UCSD-AML1 (cell line): ENCODE results near the gene CCDC122.
"Not testable (repeated sequence)": the region's sequence is repeated elsewhere in the genome, so short reads cannot be mapped to it uniquely, and the experiment has no call there.

Experiments
- DNase-seq: peaks from one replicate; lab custom pipeline; 2025; ENCODE audit not compliant: unreplicated experiment; lab: John Stamatoyannopoulos, UW

The CCDC122 gene

DNA sequence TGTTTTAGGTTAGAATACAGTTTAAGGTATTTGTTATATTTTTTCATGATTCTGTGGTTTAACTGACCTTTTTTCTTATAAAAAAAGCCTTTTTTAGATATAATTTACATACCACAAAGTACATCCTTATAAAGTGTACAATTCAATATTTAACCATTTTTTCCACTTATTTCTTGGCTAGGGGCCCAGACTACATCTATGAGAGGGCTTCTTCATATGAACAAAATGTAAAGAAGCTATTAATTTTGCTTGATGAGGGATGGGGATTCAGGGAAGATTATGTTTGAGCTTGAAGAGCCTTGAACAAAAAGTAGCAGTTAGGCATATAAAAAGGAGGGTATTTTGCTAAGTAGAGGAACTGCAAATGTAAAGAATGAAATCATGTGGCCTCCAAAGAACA, 2.2 kb downstream of the CCDC122 start:
- DNase-seq: no peak

DNA sequence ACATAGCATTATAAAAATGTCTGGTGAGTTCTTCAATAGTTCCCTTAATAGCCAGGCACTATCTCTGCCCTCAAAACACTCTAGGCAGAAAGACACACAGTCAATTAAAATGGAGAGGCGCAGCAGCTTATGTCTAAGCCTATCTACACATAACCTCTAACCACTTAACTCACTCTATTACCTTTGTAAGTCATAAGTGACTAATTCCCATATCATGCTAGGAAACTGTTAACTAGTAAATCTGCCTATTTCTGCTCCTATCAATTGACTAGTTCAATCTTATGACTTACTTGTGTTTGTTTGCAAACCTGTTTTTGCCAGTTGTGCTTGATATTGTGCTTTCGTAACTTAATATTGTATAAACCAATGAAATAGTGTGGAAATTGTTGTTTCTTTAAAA, 3.2 kb downstream of the CCDC122 start:
- DNase-seq: no peak

DNA sequence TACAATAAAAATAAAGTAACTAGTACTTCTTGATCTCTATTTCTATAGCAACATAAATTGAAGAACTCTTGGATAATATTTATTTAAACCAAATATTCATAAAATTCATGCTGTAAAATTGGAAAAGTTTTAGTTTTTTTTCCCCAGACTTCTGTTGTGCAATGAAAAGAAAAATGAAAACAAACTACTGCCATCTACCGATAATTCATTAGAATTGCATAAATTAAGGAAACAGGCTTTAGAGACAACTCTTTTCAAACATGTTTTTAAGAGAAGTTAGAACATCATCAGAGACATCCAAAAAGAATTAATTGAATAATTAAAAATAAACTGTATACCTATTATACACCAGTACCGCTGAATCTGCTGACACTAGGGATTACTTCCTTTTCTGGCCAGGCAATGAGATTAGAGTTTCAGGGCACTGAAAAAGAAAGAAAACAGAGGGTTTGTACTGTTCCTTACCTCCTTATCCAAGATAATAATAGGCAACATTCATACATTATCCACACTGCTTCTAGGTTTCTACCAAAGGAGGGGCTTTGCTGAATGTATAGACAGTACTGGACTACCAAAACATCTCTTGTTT, 4.9 kb downstream of the CCDC122 start:
- no peak for DNase-seq

DNA sequence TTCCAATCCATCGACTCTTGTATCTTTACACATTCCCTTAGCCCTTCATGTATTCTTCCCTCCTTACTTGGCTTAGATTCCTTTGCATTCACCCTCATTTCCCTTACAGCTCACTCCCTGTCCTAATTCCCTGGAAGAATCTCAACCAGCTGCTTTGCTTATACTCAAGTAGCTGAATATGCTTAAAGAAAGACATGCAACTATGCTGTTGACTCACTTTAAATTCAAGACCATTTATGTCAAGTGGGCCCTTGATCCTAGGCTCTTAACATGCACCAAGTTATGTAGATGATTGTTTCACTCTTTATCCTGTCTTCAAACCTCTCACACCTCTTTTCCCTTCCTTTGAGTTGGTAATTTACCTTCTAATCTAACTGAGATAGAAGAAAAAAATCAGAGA, 7.4 kb downstream of the CCDC122 start:
- DNase-seq: no peak

DNA sequence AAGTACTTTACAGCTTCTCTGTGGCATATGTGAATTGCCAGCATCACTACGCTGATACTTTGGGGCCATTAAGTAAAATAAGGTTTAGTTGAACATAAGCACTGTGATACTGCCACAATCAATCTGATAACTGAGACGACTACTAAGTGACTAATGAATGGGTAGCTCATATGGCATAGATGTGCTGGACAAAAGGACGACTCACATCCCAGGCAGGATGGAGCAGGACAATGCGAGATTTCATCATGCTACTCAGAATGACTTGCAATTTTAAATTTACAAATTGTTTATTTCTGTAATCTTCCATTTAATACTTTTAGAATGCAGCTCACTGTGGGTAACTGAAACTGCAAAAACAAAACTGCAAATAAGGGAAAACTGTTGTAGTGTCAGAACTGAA, 13.6 kb downstream of the CCDC122 start:
- no peak for DNase-seq

DNA sequence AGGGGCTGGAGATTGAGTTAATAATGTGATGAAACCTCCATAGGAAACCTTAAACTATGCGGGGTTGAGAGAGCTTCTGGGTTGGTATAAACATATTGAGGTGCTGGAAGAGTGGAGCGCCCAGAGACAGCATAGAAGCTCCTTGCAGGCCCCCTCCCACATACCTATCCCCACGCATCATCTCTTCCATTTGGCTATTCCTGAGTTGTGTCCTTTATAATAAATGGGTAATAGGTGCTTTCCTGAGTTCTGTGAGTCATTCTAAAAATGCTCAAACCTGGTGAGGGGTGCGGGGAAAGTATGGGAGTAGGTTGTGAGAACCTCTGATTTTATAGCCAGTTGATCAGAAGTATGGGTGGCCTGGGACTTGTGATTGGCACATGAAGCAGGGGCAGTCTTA, 14.6 kb downstream of the CCDC122 start:
- no peak for DNase-seq

DNA sequence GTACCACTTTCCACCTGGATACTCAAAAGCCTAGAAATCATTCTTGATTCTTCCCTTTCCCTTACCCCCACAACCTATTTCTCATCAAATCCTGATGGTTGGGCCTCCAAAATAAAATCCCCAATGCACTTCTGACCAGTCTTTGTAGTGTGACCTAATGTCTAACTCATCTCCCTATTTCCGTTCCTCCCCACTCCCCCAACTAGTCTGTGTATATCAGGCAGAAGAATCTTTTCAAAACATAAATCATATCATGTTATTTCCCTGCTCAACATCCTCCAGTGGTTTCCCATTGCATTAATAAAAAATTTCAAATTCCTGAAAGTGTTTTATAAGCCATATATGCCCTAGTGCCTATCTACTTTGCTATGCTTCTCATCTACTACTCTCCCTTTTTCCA, 17.7 kb downstream of the CCDC122 start:
- no peak for DNase-seq

DNA sequence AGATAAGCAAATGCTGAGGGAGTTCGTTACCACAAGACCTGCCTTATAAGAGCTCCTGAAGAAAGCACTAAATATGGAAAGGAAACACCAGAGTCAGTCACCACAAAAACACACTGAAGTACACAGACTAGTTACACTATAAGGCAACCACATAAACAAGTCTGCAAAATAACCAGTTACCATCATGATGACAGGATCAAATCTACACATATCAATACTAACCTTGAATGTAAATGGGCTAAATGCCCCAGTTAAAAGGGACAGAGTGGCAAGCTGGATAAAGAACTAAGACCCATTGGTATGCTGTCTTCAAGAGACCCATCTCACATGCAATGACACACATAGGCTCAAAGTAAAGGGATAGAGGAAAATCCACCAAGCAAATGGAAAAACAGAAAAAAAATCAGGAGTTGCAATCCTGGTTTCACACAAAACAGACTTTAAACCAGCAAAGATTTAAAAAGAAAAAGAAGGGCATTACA, 26.6 kb downstream of the CCDC122 start:
- no peak for DNase-seq

DNA sequence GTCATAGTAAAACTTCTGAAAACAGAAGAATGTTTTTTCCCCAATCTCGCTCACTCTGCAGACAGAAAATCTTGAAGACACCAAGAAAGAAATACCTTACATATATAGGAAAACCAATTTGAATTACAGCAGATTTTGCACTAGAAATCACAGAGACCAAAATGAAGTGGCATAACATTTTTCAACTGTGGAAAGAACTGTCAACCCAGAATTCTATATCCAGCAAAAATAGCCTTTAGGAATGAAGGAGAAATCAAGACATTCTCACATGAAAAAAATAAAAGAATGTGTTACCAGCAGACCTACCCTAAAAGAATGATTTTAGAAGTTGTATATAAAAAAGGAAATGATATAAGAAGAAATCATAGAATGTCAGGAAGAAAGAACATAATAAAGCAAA, 28.7 kb downstream of the CCDC122 start:
- DNase-seq: no peak

DNA sequence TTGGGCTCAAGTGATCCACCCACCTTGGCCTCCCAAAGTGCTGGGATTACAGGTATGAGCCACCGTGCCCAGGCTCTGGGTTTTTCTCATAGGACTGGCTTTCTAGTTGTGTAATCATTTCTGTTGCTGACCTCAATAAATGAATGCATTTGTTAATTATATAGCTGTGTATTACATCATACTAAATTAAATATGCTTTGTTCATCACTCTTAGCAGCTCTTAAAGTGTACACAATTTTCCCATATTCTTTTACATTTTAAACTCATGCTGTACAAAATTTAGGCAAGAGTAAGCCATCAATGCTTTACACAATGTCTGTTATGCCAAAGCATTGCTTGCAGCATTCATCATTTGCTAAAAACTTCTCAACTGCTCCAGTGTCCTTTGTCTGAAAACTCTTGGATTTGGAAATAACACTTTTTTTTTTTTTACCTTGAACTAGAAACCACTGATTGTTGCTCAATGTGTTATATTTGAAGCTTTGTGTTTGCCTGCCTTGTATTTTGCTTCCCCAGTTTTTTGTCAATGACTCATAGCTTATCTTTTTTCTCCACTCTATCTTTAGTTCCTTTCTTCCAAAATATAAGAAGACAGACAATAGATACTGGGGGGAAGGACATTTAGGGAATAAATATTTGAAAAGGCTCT, 31.4 kb downstream of the CCDC122 start:
- DNase-seq: no peak

DNA sequence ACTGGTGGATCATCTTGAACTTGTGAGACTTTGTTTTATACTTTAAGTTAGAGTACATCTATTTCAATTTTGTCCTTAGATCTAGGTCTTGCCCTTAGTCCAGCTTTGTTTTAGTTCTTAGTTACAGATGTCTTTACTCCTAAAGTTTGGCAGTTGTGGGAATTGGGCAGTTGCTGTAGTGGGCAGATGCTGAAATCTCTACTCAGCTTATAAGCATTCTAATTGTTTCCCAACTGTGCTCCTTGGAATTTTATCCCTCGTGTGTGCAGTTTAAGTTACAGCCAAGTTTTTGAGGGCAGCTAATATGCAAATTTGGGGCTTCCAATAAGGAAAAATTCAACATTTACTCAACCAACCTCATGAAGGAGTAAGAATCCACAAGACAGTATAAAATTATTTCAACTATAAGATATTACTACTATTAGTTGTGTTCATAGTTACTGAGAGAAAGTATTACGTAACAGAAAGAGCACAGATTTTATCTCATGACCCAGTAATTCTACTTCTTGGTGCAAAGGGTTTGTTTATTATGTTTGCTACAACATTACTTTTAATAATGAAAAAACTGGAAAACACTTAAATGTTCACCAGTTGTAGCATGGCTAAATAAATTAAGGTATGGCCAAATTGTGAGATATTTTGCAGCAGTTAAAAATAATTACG, 32.9 kb downstream of the CCDC122 start:
- no peak for DNase-seq

DNA sequence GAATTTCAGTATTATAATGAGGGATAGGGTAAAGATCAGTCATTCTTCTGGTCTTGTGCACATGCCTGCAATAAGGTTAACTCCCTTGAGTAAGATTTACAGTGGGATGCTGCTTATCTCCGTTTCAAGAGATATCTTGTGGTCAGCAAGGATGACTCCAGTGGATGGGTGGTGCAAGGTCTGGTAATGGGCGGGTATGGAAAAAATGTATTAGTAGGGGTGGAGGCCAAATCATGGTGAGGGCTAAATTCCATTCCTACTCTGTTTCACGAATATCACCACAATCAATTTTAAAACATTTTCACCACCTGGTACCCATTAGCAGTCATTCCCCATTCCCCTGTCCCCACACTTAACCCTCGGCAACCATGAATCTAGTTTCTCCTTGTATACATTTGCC, 40.6 kb downstream of the CCDC122 start:
- no peak for DNase-seq

DNA sequence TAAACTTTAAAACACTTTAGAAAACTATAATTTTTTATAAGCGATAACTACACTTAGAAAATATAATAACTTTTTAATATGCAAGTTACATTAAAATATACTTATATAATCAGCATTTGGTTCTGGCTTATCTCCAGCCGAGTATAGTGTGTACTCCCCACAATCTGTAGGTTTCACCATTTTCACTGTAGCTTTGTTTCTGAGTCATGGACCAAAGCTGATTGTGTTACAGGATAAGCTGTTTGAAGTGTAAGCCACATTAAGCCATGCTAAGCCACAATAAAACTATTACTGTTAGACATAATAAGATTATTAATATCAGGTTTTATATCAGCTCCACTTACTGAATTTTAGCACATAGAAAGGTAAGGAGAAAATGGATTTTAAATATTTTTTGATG, 43.8 kb downstream of the CCDC122 start:
- DNase-seq: no peak

DNA sequence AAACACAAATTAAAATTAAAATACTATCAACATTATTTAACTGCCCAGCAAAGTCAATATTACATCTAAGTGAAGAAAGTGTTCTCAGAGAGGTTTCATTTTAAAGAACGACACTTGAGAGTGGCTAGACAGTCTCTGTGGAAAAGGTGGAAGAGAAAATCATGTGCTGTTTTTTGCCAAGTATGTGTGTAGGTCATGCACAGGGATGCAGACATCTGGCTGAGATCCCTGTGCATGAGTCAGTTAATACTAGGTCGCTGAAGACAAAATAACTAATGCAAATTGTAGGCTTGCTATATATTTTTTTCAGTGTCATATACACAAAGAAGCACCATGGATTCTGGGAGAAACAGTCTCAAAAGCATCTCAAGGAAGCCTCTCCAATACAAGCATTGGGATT, 48.5 kb downstream of the CCDC122 start:
- no peak for DNase-seq

DNA sequence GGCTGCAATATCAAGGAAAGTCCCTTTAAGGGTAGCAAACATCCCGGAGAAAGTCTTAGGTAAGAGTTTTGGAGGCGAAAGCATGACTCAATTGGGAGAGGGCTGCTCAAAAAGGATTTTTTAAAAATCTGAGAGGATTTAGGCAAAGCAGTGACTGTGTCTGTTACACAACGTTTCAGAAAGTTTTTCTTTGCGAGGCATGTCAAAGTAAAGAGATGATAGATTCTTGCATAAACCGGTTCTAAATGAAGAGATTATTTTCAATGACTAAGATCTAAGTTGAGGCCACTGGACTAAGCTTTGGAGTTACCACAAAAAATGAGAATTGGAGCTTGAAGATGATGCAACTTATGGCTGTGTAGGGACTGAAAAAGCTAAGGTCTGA, 49.1 kb downstream of the CCDC122 start:
- DNase-seq: no peak

DNA sequence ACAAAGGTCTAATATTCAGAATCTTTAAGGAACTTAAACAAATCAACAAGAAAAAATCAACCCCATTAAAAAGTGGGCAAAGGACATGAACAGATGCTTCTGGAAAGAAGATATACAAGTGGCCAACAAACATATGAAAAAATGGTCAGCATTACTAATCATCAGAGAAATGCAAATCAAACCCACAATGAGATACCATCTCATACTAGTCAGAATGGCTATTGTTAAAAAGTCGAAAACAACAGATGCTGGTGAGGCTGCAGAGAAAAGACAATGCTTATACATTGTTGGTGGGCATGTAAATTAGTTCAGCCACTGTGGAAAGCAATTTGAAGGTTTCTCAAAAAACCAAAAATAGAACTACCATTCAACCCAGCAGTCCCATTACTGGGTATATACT, 54.9 kb downstream of the CCDC122 start:
- DNase-seq: not testable (repeated sequence)

DNA sequence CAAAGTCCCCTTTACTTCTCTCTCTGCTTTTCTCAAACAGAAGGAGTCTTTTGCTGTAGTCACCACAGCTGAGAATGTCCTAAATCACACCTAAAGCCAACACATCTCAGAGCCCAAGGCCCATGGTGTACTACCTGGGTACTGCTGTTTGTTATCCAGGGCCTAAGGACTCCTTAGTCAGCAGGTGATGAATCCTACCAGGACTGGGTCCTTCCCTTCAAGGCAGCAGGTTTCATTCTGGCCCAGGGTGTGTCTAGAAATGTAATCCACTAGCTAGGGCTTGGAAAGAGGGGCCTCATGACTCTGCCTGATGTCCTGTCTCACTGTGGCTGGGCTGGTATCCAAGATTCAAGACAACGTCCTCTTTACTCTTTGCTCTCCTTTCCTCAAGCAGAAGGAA, 56.6 kb downstream of the CCDC122 start:
- DNase-seq: no peak

DNA sequence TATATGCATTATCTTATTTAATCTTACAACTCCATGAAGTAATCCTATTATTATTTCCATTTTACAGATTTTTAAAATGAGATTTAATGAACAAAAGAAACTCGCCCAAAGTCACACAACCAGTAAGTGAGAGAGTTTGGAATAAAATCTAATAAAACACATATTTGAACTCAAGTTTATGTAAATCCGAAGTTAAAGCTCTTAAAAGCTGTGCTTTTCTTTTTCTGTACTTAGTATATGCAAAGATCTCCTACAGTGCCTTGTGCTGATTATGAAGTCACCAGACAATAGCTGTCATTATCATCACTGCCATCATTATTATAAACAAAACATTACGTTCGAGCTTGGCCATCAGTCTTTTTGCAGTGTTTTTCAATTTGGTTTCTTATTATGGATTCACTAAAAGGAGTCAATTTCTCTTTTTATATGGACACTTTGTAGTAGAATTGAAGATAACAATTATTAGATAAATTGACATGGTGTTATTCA, 63.1 kb downstream of the CCDC122 start:
- no peak for DNase-seq

DNA sequence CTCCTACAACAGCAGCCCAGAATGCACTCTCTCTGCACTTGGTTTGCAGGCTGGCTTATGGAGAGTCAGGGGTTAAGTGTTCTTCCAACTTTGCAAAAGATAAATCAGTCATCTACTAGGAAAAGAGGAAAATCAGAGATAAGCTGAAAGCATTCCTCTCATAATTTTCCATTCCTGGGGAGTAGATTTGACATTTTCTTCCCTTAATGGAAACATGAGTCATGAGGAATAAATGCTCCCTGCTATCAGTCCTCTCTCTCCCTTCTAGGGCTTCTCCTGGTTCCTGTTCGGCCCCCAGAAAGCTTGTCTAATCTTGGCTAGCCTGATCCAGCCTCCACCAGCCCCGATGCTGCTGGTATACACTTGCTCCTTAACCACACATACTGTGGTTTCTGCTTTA, 64.3 kb downstream of the CCDC122 start:
- DNase-seq: peak; percentile 13

DNA sequence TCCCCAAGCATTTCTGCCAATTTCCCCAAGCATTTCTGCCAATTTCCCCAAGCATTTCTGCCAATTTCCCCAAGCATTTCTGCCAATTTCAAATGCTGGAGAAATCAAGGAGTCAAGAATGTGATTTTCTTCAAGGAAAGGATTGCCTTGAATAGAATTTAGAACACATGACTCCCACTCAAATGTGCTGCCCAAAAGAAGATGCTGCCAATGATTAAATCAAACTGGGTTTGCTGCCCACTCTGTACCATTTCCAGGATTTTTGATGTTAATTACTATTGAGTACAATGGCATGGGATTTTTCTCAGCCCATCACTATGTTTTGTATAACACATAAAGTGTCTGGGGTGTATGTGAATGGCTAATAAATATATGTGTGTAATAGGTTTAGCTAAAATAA, 70.9 kb downstream of the CCDC122 start:
- no peak for DNase-seq

DNA sequence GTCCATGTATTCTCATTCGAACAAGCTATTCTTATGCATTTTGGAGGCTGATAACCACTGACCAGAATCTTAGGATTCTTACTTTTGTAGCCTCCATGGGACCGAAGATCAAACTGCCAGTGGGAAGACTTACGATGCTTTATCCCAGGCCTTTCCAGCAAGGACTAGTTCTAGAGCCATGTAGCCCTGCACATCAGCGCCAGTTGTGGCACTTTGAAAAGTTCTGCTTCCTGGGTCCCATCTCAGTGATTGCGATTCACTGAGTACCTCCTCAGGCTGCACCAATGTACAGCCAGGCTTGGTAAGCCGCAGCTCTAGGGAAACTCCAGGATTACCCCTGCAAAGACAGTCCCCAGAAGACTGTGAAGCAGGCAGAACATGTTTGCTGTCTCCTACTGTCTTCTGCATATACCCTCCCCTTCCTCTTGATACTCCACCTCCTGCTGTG, 73.8 kb downstream of the CCDC122 start:
- DNase-seq: no peak

DNA sequence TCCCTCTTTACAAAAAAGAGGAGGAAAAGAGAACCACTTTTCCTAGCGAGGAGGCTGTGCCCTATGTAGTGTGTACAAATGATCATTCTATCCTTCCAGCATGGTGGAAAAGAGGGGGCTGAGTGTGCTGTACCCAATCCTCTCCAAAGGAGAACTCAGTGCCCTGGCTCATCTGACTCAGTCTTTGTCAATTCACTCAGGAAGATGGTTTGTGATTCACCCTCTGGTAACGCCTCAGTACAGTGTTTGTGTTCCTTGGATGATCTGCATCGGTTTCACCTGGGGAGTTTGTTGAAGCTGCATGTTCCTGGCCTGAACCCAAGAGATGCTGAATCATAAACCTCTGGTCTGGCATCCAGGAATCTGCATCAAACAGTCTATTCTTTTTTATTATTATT, 74.5 kb downstream of the CCDC122 start:
- no peak for DNase-seq
